ENCODE measurements around the gene HSPG2.
"Not testable (repeated sequence)": the region's sequence is repeated elsewhere in the genome, so short reads cannot be mapped to it uniquely, and the experiment has no call there.

Gene HSPG2

GRCh38 chr1:21931171-21932093 is 5.7 kb downstream of the HSPG2 start:
- no peak for DNase-seq

- no peak for DNase-seq
Measured at GRCh38 chr1:21930629-21931170, 6.4 kb downstream of the HSPG2 start.

- no peak for DNase-seq
Measured at GRCh38 chr1:21930080-21930571, 7.0 kb downstream of the HSPG2 start.

GRCh38 chr1:21927533-21928237 is 9.4 kb downstream of the HSPG2 start:
- no peak for DNase-seq

GRCh38 chr1:21926814-21927532 is 10.1 kb downstream of the HSPG2 start:
- no peak for DNase-seq

GRCh38 chr1:21926065-21926464 is 11.0 kb downstream of the HSPG2 start:
- DNase-seq, result no peak

- no peak for DNase-seq
Measured at GRCh38 chr1:21925334-21925940, 11.7 kb downstream of the HSPG2 start.

GRCh38 chr1:21924503-21925005 is 12.6 kb downstream of the HSPG2 start:
- DNase-seq, result no peak

- no peak for DNase-seq
Measured at GRCh38 chr1:21922090-21923013, 14.8 kb downstream of the HSPG2 start.

- DNase-seq, result no peak
Measured at GRCh38 chr1:21921100-21921875, 15.8 kb downstream of the HSPG2 start.

GRCh38 chr1:21919520-21919919 is 17.6 kb downstream of the HSPG2 start:
- DNase-seq, result no peak

GRCh38 chr1:21917239-21917631 is 19.9 kb downstream of the HSPG2 start:
- DNase-seq, result not testable (repeated sequence)

GRCh38 chr1:21916447-21917238 is 20.5 kb downstream of the HSPG2 start:
- no peak for DNase-seq

GRCh38 chr1:21914880-21915640 is 22.1 kb downstream of the HSPG2 start:
- no peak for DNase-seq

- DNase-seq, result no peak
Measured at GRCh38 chr1:21914450-21914849, 22.7 kb downstream of the HSPG2 start.

- DNase-seq, result no peak
Measured at GRCh38 chr1:21913763-21914162, 23.3 kb downstream of the HSPG2 start.

GRCh38 chr1:21913258-21913657 is 23.9 kb downstream of the HSPG2 start:
- DNase-seq, result no peak

GRCh38 chr1:21912038-21912758 is 24.9 kb downstream of the HSPG2 start:
- no peak for DNase-seq
